WTC11 (cell line): ENCODE results near the gene CD302.

Experiments
- CREB1 ChIP-seq: sonication (generic); formaldehyde crosslinking; IDR thresholded peaks from 2 replicates; pipeline ENCODE4 v1.8.0; 2023; ENCODE audit warnings: mild to moderate bottlenecking, missing genetic modification reagents
- NFE2L1 ChIP-seq: sonication (generic); formaldehyde crosslinking; IDR thresholded peaks from 2 replicates; pipeline ENCODE4 v1.8.1; 2023; ENCODE audit warnings: missing genetic modification reagents
- NR1H2 ChIP-seq: sonication (generic); formaldehyde crosslinking; IDR thresholded peaks from 2 replicates; pipeline ENCODE4 v1.9.0; 2021; ENCODE audit warnings: mild to moderate bottlenecking, moderate library complexity, missing genetic modification reagents
- PRRX2 ChIP-seq: fragments of 250-450 bp; sonication (Bioruptor Pico); IDR thresholded peaks from 2 replicates; pipeline ENCODE4 v1.8.0; 2021; ENCODE audit warnings: mild to moderate bottlenecking
- TF ChIP-seq, protein P1 (sequence below): fragments of 200-600 bp; IDR thresholded peaks from 2 replicates; pipeline ENCODE4 v1.8.0; 2022; ENCODE audit warnings: antibody characterized with exemption
- TF ChIP-seq, protein P2 (sequence below): sonication (generic); formaldehyde crosslinking; IDR thresholded peaks from 2 replicates; pipeline ENCODE4 v1.8.0; 2022; ENCODE audit warnings: mild to moderate bottlenecking, missing genetic modification reagents
- TF ChIP-seq, protein P3 (sequence below): fragments of 250-450 bp; sonication (Bioruptor Pico); IDR thresholded peaks from 2 replicates; pipeline ENCODE4 v1.9.0; 2021; ENCODE audit warnings: mild to moderate bottlenecking
- TF ChIP-seq, protein P4 (sequence below): sonication (generic); formaldehyde crosslinking; IDR thresholded peaks from 2 replicates; pipeline ENCODE4 v1.8.0; 2022; ENCODE audit warnings: mild to moderate bottlenecking, missing genetic modification reagents
- TF ChIP-seq, protein P5 (sequence below): sonication (generic); formaldehyde crosslinking; IDR thresholded peaks from 2 replicates; pipeline ENCODE4 v1.8.0; 2022; ENCODE audit warnings: mild to moderate bottlenecking, missing genetic modification reagents

DNA sequence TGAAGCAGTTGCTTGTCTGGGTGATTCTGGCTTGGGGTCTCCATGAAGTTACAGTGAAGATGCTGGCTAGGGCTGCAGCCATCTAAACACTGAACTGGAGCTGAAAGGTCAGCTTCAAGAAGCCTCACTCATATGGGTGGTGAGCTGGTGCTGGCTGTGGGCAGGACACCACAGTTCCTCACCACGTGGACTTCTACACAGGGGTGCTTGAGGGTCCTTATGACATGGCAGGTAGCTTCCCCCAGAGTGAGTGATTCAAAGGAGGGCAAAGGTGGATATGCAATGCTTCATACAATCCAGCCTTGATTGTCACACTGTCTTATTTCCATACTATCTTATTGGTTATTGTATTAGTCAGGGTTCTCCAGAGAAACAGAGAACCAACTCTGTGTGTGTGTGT is 6.0 kb downstream of the CD302 start:
- no peak for TF ChIP-seq NFE2L1 (CRISPR knock-in tag)
- TF ChIP-seq, protein P1, sequence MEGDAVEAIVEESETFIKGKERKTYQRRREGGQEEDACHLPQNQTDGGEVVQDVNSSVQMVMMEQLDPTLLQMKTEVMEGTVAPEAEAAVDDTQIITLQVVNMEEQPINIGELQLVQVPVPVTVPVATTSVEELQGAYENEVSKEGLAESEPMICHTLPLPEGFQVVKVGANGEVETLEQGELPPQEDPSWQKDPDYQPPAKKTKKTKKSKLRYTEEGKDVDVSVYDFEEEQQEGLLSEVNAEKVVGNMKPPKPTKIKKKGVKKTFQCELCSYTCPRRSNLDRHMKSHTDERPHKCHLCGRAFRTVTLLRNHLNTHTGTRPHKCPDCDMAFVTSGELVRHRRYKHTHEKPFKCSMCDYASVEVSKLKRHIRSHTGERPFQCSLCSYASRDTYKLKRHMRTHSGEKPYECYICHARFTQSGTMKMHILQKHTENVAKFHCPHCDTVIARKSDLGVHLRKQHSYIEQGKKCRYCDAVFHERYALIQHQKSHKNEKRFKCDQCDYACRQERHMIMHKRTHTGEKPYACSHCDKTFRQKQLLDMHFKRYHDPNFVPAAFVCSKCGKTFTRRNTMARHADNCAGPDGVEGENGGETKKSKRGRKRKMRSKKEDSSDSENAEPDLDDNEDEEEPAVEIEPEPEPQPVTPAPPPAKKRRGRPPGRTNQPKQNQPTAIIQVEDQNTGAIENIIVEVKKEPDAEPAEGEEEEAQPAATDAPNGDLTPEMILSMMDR, result no peak
- TF ChIP-seq, protein P2, sequence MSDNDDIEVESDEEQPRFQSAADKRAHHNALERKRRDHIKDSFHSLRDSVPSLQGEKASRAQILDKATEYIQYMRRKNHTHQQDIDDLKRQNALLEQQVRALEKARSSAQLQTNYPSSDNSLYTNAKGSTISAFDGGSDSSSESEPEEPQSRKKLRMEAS (CRISPR knock-in tag), result no peak
- no peak for TF ChIP-seq CREB1 (CRISPR knock-in tag)
- TF ChIP-seq, protein P3, sequence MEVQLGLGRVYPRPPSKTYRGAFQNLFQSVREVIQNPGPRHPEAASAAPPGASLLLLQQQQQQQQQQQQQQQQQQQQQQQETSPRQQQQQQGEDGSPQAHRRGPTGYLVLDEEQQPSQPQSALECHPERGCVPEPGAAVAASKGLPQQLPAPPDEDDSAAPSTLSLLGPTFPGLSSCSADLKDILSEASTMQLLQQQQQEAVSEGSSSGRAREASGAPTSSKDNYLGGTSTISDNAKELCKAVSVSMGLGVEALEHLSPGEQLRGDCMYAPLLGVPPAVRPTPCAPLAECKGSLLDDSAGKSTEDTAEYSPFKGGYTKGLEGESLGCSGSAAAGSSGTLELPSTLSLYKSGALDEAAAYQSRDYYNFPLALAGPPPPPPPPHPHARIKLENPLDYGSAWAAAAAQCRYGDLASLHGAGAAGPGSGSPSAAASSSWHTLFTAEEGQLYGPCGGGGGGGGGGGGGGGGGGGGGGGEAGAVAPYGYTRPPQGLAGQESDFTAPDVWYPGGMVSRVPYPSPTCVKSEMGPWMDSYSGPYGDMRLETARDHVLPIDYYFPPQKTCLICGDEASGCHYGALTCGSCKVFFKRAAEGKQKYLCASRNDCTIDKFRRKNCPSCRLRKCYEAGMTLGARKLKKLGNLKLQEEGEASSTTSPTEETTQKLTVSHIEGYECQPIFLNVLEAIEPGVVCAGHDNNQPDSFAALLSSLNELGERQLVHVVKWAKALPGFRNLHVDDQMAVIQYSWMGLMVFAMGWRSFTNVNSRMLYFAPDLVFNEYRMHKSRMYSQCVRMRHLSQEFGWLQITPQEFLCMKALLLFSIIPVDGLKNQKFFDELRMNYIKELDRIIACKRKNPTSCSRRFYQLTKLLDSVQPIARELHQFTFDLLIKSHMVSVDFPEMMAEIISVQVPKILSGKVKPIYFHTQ (CRISPR knock-in tag), result no peak
- TF ChIP-seq, protein P4, sequence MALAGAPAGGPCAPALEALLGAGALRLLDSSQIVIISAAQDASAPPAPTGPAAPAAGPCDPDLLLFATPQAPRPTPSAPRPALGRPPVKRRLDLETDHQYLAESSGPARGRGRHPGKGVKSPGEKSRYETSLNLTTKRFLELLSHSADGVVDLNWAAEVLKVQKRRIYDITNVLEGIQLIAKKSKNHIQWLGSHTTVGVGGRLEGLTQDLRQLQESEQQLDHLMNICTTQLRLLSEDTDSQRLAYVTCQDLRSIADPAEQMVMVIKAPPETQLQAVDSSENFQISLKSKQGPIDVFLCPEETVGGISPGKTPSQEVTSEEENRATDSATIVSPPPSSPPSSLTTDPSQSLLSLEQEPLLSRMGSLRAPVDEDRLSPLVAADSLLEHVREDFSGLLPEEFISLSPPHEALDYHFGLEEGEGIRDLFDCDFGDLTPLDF, result no peak
- TF ChIP-seq PRRX2, result no peak
- TF ChIP-seq, protein P5, sequence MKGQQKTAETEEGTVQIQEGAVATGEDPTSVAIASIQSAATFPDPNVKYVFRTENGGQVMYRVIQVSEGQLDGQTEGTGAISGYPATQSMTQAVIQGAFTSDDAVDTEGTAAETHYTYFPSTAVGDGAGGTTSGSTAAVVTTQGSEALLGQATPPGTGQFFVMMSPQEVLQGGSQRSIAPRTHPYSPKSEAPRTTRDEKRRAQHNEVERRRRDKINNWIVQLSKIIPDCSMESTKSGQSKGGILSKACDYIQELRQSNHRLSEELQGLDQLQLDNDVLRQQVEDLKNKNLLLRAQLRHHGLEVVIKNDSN (CRISPR knock-in tag), result no peak
- no peak for TF ChIP-seq NR1H2 (CRISPR knock-in tag)
